Renal cortical epithelial cell (primary cell): Measurements from ENCODE around the gene ZBTB9. TPM values are rescaled to one million over a fixed set of nuclear protein-coding genes. Genes with fewer than 3 reads are reported as not detected.

Experiments
- DNase-seq: peaks from one replicate; pipeline ENCODE4 v3.0.0-alpha.2; 2011; ENCODE audit warnings: low read depth
- total RNA-seq: library from RNA; depleted of rRNA; stranded (reverse); fragments of >200 nt; gene quantifications from 2 replicates; pipeline ENCODE4 v1.2.3, GENCODE V29; 2014

ZBTB9 gene
- 4.7 and 9.7 TPM in 2 replicates for total RNA-seq

GRCh38 chr6:33454009-33454946 lies at the start of gene ZBTB9:
Gene ZBTB9, plus strand, starts transcription at chr6:33454576. Its CDS starts 525 bp downstream, at chr6:33455101.
- DNase-seq = peak; percentile 91

- no peak for DNase-seq
Observed at GRCh38 chr6:33404884-33405283, 49.5 kb upstream of the ZBTB9 start.

GRCh38 chr6:33405386-33405940 lies 48.9 kb upstream of the ZBTB9 start:
- no peak for DNase-seq

GRCh38 chr6:33406126-33406525 lies 48.2 kb upstream of the ZBTB9 start:
- DNase-seq = no peak

GRCh38 chr6:33407132-33407718 lies 47.2 kb upstream of the ZBTB9 start:
- peak; percentile 72 for DNase-seq

DNA sequence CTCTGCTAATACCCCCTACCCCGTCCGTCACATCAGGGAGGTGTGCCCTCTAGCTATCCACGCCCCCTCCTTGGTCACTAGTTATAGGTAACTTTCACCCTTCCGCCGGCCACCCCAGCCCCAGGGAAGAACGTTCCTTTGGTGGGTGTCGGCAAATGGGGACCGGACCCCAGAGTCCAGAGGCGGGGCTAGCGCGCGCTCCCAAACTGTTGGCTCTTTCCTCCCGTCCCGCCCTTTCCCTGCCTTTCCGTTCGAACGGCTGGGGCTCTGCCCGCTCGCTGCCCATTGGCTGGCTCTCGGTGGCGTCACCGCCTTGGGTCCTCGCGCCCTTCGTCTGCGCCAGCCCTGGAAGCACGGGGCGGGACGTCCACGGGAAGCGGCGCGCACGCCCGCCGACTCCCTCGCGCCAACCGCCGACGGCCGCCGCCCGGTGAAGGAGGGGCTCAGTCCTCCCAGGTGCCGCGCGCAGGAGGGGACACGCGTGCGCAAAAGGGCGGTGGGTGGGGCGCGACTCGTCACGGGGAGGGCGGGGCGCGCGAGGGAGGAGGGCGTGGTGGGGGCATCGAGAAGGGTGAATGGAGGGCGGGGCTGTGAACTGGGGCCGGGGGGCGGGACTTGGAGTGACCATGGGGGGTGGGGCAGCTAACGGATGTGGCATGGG lies 44.2 kb upstream of the ZBTB9 start:
- peak; percentile 87 for DNase-seq

GRCh38 chr6:33410711-33411631 lies 43.4 kb upstream of the ZBTB9 start, which contains the start of gene PHF1:
Gene PHF1, plus strand, starts transcription at chr6:33411014. Its CDS starts 1,250 bp downstream, at chr6:33412264.
- DNase-seq = peak; percentile 33

GRCh38 chr6:33411632-33412005 lies 42.8 kb upstream of the ZBTB9 start:
- no peak for DNase-seq

- DNase-seq = no peak
Observed at GRCh38 chr6:33412140-33413009, 42.0 kb upstream of the ZBTB9 start.

DNA sequence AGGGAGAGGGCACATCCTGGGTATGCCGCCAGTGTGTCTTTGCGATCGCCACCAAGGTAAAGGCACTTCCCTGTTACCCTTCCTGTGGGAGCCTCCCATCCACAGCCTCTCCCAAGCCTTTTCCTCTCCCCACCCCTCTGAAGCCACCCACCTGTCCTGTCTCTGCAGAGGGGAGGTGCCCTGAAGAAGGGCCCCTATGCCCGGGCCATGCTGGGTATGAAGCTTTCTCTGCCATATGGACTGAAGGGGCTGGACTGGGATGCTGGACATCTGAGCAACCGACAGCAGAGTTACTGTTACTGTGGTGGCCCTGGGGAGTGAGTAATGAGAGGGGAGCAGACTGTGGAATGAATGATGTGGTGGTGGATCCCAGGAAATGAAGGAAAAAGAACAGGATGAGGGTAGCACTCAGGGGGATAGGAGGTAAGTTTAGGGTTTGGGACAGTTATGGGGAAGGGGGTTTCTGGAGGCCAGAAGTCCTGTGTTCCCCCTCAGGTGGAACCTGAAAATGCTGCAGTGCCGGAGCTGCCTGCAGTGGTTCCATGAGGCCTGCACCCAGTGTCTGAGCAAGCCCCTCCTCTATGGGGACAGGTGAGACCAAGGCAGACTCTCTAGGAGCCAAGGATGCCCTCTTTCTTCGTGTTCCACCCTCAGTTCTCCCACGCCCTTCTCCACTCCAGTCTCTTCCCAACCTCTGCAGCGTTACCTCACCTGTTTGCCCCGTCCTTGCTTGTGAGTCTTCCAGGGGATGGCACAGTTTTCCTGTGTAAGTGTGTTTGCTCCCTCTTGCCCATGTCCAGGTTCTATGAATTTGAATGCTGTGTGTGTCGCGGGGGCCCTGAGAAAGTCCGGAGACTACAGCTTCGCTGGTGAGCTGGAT lies 40.9 kb upstream of the ZBTB9 start:
- DNase-seq = no peak

DNA sequence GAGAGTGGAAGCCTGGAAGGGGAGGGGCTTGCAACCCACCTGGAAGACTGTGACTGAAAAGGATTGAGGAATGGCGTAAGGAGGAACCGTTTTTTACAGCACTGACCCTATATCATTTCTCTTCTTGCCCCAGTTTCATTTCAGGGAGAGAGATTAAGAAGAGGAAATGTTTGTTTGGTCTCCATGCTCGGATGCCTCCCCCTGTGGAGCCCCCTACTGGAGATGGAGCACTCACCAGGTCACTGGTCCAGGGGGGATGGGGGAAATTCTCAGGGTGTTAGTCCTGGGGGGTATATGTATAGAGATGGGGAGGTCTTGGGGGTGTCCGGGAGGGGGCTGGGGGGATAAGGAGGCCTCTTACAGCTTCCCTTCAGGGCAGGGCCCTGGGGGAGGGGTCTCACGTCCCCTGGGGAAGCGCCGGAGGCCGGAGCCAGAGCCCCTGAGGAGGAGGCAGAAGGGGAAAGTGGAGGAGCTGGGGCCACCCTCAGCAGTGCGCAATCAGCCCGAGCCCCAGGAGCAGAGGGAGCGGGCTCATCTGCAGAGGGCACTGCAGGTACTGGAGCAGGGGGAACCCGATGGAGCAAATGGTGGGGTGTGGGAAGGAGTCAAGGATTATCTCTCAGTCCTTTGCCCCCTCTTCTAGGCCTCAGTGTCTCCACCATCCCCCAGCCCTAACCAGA lies 39.6 kb upstream of the ZBTB9 start:
- DNase-seq = no peak

GRCh38 chr6:33415831-33416230 lies 38.5 kb upstream of the ZBTB9 start:
- DNase-seq = no peak

- no peak for DNase-seq
Observed at GRCh38 chr6:33416386-33417127, 37.8 kb upstream of the ZBTB9 start.

GRCh38 chr6:33417128-33417902 lies 37.1 kb upstream of the ZBTB9 start:
- DNase-seq = peak; percentile 73

DNA sequence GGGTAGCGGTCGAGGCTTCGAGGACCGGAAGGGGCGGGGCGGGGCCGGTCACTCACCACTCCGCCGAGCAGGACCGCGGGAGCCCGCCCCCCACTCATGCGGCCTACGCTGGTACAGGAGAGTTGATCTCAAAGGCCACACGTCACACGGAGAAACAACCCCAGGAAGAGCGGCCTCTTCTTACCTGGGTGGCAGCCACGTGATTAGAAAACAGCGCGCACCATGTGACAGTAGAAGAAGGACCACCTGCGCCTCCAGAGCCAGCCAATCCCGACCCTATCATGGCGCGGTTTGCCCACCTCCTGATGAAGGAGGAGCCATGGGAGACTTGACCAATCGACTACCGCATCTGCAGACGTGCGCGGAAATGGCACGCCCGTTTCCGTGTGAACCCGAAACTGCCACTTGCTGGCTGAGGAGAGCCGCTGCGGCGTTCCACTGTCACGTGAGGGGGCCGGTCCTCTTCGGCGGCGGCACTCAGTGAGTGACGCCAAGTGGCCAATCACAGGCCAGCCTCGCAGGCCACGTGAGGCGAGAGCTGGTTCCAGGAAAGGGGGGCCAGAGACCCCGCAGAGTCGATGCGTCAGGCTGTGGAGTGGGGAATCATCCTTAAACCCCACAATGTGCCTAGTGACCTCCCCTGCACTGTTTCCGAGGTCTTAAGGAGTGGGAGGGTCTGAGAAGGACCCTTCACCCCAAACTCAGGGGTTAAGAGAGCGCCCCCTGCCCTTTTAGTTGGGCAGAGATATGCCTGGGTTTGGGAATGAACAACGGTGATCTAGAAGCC lies 36.3 kb upstream of the ZBTB9 start, which contains the start of gene CUTA:
Gene CUTA (minus strand): TSS at position 205 of the 787 bp plus-strand sequence. CDS start 107 bp downstream, at position 98.
- DNase-seq = peak; percentile 99

- DNase-seq = no peak
Observed at GRCh38 chr6:33418690-33419291, 35.6 kb upstream of the ZBTB9 start.
